SJSA1 (cell line): ENCODE data around the gene APMAP. TPM values are rescaled to one million over a fixed set of nuclear protein-coding genes. Genes with fewer than 3 reads are reported as not detected.
A peak's percentile ranks its signal among the peaks of the same experiment; 100 is the strongest.

Source experiments
- DNase-seq, 2 experiments: peaks; one replicate each; pipeline ENCODE4 v3.0.0-alpha.2; 2015 to 2020; ENCODE audit warnings: low spot score in 2 of 2, low read depth in 1 of 2
- H3K27ac ChIP-seq: fragments of 250-450 bp; sonication (Bioruptor Pico); 2 replicates; pipeline ENCODE4 v1.5.1; 2020; ENCODE audit warnings: mild to moderate bottlenecking, moderate library complexity
- H3K27me3 ChIP-seq: fragments of 250-450 bp; sonication (Bioruptor Pico); replicated peaks from 2 replicates; pipeline ENCODE4 v1.5.1; 2020; ENCODE audit warnings: mild to moderate bottlenecking, moderate library complexity
- H3K36me3 ChIP-seq: fragments of 250-450 bp; sonication (Bioruptor Pico); 2 replicates; pipeline ENCODE4 v1.5.1; 2020; ENCODE audit warnings: mild to moderate bottlenecking
- H3K4me1 ChIP-seq: fragments of 250-450 bp; sonication (Bioruptor Pico); replicated peaks from 2 replicates; pipeline ENCODE4 v1.6.1; 2021; ENCODE audit warnings: mild to moderate bottlenecking
- H3K4me3 ChIP-seq: fragments of 250-450 bp; sonication (Bioruptor Pico); 2 replicates; pipeline ENCODE4 v1.5.1; 2020; ENCODE audit warnings: mild to moderate bottlenecking
- H3K9me3 ChIP-seq: fragments of 250-450 bp; sonication (Bioruptor Pico); replicated peaks from 2 replicates; pipeline ENCODE4 v1.5.1; 2020; ENCODE audit warnings: mild to moderate bottlenecking
- total RNA-seq: library from RNA; depleted of rRNA; stranded (reverse); fragments of >200 nt; shearing (Covaris generic); gene quantifications from 2 replicates; pipeline ENCODE4 v1.2.3, GENCODE V29; 2014; rRNA removed

APMAP gene, protein sequence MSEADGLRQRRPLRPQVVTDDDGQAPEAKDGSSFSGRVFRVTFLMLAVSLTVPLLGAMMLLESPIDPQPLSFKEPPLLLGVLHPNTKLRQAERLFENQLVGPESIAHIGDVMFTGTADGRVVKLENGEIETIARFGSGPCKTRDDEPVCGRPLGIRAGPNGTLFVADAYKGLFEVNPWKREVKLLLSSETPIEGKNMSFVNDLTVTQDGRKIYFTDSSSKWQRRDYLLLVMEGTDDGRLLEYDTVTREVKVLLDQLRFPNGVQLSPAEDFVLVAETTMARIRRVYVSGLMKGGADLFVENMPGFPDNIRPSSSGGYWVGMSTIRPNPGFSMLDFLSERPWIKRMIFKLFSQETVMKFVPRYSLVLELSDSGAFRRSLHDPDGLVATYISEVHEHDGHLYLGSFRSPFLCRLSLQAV
- total RNA-seq: 163 and 167 TPM in 2 replicates

DNA sequence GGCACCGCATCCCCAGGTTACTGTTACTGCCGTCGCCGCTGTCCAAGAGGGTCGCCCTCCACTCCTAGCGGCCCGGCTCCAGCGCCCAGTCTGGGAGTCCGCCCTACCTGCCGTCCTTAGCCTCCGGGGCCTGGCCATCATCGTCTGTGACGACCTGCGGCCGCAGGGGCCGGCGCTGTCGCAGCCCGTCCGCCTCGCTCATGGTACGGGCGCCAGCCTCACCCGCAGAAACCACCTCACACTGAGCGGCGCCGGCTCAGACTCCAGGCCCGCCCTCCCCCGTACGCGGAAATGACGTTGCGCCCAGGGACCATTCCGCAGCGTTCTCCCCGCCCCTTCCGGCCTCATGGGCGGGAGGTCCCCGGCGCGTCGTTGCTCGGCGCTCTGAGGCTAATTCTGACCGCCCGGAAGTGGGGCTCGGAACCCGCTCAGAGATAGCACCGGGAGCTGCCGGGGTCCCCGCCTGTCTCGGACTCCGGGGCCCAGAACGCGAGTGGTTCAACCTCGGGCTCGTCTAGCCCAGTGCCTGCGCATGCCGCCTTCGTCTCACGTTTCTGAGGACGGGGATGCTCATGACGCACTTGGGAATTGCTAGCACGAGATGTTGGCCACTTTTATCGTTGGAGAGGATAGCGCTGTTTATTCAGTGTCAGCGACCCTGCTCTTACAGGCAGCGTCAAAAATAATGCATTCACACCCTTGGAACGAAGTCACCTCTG lies at the start of gene APMAP:
Gene APMAP (minus strand): TSS at position 265 of the 719 bp plus-strand sequence. CDS start 63 bp downstream, at position 202.
- Histone ChIP-seq H3K4me3 (peak within 1 kb of the TSS; percentile 77), H3K36me3 (no peaks in the 10 kb centered on the region; the same call in 1 of the 2 replicates), H3K27ac (peak within 1 kb of the TSS; percentile 84), H3K9me3 (no peaks in the 10 kb centered on the region), H3K27me3 (no peaks in the 10 kb centered on the region), H3K4me1 (peaks cover 31% of the 10 kb centered on the region)
- peak; percentile 94 to 96 for DNase-seq

DNA sequence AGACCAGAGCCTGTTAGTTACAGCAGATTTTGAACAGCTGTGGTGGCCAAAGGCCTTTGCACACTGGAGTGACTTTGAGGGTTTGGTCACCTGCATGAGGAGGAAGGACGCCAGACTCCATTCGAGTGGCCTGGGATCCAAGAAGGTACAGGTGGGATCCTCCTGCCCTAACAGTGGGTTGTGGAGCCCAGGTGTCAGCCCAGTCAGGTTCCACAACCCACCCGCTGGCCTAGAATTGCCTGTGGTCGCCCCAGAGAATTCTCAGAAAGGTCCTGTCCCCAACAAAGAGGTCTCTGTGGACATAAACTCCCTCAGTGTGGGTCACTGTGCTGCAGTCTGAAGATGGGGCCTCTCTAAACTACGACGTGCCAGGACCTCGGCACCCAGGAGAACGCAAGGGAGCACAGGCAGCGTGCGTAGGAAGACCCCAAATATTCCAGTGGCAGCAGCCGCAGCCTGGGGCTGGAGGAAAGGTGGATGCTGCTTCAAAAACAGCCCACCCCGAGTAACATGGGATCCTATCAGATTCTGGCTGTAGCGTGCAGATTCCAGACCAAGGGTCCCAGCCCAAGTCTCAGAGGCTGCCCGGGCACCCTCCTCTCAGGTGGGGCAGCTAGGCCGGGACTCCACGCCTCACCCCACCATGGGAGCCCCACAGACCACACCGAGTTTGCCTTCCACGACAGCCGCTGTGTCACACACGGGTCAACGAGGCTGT lies 49.4 kb upstream of the APMAP start:
- Histone ChIP-seq H3K9me3 (no peaks in the 10 kb centered on the region), H3K36me3 (no peaks in the 10 kb centered on the region), H3K4me1 (peaks cover 18% of the 10 kb centered on the region), H3K27ac (no peak overlapping the region), H3K27me3 (no peaks in the 10 kb centered on the region), H3K4me3 (no peak overlapping the region)
- DNase-seq: no peak

DNA sequence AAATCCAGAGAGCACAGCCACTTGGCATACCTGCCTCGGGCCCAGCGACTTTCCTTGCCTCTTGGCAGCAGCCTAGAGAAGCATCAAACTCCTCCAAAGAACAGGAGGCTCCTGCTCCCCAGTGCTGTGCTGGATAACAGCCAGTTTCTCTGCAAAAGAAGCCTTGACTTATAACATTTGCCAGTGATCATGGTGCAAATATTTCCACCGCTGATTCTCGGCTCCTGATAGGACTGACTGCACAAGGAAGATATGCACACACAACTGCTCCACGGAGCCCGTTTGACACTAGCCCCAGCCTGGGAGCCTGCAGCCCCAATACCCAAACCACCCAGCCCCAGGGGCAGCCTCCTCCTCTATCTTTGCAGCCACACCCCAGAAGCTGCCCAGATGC lies 47.9 kb upstream of the APMAP start:
- Histone ChIP-seq H3K27ac (no peak overlapping the region), H3K4me3 (no peak overlapping the region), H3K36me3 (no peaks in the 10 kb centered on the region), H3K4me1 (peaks cover 18% of the 10 kb centered on the region), H3K9me3 (no peaks in the 10 kb centered on the region), H3K27me3 (no peaks in the 10 kb centered on the region)
- no peak for DNase-seq

DNA sequence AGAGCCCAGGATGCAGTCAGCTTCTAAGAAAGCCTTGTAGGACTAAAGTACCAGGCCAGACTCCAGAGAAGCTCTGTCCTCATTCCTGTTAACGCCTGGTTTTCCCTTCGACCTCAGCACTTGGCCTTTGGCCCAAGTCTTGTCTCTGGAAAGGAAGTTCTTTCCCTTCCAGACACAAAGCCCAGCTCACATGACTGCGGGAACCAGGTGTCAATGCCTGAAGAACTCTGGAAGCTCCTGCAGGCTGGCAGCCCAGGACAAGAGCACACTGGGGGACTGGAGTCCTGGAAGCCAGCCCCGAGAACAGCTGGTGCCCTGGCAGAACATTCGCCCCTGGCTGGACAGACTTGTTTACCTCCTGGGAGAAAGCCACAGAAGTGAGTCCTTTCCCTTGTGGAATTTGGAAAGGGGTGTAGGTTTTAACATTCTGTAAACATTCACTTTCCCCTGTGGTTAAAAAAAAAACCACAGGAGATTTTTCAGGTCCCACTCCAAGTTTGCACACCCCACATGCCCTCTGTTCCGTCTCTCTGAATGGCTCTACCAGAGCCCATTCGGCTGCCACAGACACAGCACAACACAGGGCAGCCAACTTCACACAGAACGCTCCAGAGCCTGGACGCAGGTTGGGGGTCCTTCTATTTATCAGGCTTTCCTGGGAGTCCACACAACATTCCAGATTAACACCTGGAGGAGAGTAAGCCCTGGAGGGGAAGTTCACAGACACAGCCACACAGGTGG lies 47.3 kb upstream of the APMAP start:
- peak in 1 of 2 experiments; percentile 12 for DNase-seq

DNA sequence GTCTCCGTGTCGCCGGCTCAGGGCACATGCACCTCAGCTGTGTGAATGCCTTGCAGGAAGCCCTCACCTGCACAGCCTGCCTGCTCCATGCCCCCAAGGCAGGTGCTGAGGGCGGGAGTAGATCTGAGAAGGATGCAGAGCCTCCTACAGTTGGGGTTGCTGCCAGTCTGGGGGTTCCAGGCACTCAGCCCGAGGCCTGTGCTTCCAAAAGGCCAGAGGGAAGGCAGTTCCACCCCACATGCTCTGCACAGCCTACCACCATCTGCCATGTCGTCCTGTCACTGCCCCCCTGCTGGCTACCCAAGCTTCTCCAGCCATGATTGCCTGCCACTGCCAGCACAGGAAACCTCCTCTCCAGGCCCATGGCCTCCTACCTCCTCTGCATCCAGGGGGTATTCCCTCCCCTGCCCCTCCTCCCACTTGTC lies 46.1 kb upstream of the APMAP start:
- H3K27ac ChIP-seq: no peak overlapping the region
- H3K4me1 ChIP-seq: peaks cover 18% of the 10 kb centered on the region
- no peaks in the 10 kb centered on the region for H3K36me3 ChIP-seq
- no peaks in the 10 kb centered on the region for H3K9me3 ChIP-seq
- H3K4me3 ChIP-seq: no peak overlapping the region
- no peak for DNase-seq
- H3K27me3 ChIP-seq: no peaks in the 10 kb centered on the region

More for the DNA sequence above, 47.3 kb upstream of the APMAP start:
- Histone ChIP-seq H3K27me3 (no peaks in the 10 kb centered on the region), H3K36me3 (no peaks in the 10 kb centered on the region), H3K9me3 (no peaks in the 10 kb centered on the region), H3K27ac (no peak overlapping the region), H3K4me3 (no peak overlapping the region), H3K4me1 (peaks cover 18% of the 10 kb centered on the region)

DNA sequence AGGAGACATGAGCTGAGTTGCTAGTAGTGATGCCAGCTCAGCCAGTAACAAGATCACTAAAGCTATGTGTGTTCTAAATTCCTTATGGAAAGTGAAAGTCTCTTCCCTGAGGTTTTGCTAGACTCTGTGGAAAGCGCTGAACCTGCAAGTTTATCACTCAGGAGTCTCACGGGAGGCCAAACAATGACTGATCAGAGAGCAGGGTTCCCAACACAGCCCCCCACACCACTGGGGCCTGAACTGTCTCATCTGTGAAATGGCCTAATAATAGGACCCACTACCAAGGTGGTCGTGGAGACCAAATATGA lies 45.5 kb upstream of the APMAP start:
- no peak overlapping the region for H3K27ac ChIP-seq
- no peaks in the 10 kb centered on the region for H3K27me3 ChIP-seq
- H3K4me1 ChIP-seq: peaks cover 18% of the 10 kb centered on the region
- H3K36me3 ChIP-seq: no peaks in the 10 kb centered on the region
- no peak overlapping the region for H3K4me3 ChIP-seq
- no peaks in the 10 kb centered on the region for H3K9me3 ChIP-seq
- DNase-seq: no peak

DNA sequence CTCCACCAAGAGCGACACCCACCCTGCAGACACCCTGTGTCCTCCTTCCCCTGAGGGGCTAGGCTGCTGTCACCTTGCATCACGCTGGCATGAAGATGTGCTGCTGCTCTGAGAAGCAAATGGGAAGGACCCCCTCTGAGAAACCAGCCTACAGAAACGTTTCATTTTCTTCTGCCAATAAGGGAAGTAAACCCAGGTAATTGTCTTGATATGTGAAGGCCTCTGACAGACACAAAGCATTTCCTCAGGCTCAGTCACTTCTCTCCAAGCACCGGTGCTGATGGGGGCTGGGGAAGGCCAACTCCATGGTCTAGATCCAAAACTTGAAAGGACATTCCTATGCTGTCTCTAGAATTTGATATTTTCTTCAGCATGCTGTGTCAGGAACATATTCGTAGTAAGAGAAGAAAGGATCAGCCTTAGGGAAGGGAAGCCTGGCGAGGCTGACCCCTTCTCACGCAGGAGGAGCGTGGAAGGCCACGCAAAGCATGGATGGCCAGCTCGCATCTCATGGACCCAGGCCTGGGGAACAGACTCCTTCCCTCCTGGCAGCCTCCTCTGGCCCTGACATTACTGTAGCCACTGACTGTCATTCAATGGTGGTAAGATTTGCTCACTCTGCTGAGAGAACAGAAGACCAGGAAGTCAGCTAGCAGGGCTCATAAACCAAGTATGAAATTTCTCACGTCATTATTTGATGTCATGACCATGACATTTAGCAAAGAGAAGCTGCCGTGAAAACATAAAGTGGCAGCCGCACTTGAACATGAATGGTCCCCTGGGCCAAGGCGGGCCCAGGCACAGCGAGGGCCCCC lies 44.9 kb upstream of the APMAP start:
- no peak for DNase-seq
- H3K36me3 ChIP-seq: no peaks in the 10 kb centered on the region
- no peaks in the 10 kb centered on the region for H3K27me3 ChIP-seq
- H3K4me1 ChIP-seq: peaks cover 18% of the 10 kb centered on the region
- no peak overlapping the region for H3K4me3 ChIP-seq
- H3K9me3 ChIP-seq: no peaks in the 10 kb centered on the region
- H3K27ac ChIP-seq: no peak overlapping the region

DNA sequence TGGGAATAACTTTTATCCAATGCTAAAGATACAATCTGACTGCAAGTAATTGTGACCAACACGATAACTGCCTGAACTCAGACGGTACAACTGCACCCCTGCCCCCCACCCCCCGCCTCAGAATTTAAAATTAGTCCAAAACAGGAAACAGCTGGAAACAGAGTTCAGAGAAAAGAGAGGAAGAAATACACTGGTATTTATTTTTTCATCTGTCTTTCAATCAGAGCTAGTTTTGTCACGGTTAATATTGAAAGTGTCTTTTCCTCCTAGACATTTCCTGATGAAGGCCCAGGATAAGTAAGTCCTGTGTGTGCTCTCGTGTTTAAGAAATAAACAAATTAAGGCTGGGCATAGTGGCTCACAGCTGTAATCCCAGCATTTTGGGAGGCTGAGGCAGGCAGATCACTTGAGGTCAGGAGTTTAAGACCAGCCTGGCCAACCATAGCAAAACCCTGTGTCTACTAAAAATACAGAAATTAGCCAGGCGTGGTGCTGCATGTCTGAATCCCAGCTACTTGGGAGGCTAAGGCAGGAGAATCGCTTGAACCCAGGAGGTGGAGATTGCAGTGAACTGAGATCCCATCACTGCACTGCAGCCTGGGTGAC lies 43.9 kb upstream of the APMAP start:
- Histone ChIP-seq H3K4me3 (no peak overlapping the region), H3K9me3 (no peaks in the 10 kb centered on the region), H3K36me3 (no peaks in the 10 kb centered on the region), H3K27ac (no peak overlapping the region), H3K27me3 (no peaks in the 10 kb centered on the region), H3K4me1 (peaks cover 18% of the 10 kb centered on the region)
- no peak for DNase-seq

DNA sequence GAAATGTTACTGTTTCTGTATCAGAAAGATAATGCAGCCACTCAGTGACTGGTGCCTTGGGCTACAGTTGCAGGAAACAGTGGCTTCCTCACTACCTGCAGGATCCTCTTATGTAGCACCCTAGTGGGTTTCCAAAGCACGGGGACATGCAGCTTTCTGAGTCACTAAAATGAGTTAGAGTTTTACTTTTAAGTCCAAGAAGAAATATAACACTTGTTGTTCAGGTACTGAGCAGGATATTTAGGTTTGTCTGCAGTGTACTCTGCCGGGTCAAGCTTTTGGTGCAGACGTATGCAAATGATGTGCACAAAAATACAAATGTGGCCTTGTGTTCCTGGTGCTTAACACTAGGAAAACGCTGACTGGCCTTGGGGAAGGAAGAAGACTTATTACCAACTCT lies 43.4 kb upstream of the APMAP start:
- no peak overlapping the region for H3K27ac ChIP-seq
- DNase-seq: no peak
- no peak overlapping the region for H3K4me3 ChIP-seq
- no peaks in the 10 kb centered on the region for H3K27me3 ChIP-seq
- H3K36me3 ChIP-seq: no peaks in the 10 kb centered on the region
- no peaks in the 10 kb centered on the region for H3K9me3 ChIP-seq
- peaks cover 18% of the 10 kb centered on the region for H3K4me1 ChIP-seq

DNA sequence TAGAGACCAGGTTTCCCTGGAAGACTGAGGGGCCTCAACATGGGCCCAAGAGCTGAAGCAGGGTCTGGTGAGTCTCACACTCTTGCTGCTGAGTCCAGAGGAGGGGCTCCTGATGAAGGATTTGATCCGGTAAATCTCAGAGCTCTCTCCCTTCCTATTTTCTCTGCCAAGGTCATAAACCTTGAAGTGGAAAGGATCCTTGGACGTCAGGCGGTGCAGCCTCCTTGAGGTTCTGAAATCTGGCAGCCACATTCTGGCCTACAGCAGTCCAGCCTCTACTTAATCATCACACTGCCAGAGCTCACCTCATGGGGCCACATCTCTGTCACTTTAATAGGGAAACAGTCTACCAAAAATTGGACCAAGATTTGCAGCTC lies 41.4 kb upstream of the APMAP start:
- H3K4me1 ChIP-seq: peaks cover 8% of the 10 kb centered on the region
- no peaks in the 10 kb centered on the region for H3K36me3 ChIP-seq
- no peak overlapping the region for H3K4me3 ChIP-seq
- no peak overlapping the region for H3K27ac ChIP-seq
- H3K9me3 ChIP-seq: no peaks in the 10 kb centered on the region
- H3K27me3 ChIP-seq: no peaks in the 10 kb centered on the region
- DNase-seq: no peak

DNA sequence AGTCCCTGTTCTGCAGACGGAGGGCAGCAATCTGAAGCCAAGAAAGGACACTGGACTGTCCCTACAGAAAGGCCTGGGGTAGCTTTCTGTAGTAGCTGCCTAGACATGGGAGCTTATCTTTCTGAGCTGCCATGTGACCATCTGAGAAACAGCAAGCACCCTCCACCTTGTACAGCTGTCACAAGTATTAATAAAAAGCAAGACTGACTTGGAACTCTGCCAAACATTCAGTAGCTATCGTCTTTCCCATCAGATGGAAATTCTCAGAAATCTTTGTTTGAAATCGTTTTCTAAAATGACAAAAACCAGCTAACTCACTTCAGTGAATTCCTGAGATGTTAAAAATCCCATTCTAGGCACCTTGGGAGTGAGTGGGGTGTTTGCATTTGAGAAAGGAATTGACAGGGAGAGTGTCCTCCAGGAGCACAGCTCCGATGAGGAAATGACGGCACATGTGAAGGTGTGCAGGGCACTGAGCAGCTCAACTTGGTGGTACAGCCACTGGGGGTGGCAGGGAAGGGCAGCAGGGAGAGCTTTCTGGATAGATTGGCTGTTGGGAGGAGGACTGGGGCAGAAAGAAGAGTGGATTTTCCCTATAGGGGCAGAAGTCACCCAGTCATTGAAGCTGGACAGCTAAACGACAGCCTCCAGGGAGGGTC lies 40.8 kb upstream of the APMAP start:
- H3K4me1 ChIP-seq: peaks cover 8% of the 10 kb centered on the region
- H3K27me3 ChIP-seq: no peaks in the 10 kb centered on the region
- H3K9me3 ChIP-seq: no peaks in the 10 kb centered on the region
- H3K4me3 ChIP-seq: no peak overlapping the region
- no peaks in the 10 kb centered on the region for H3K36me3 ChIP-seq
- DNase-seq: no peak
- no peak overlapping the region for H3K27ac ChIP-seq
